Muscle layer of colon (tissue), 2 donors: ENCODE data around the gene KDM4B.
"Not testable (repeated sequence)": the region's sequence is repeated elsewhere in the genome, so short reads cannot be mapped to it uniquely, and the experiment has no call there.

Experiments used
- H3K27ac ChIP-seq: one replicate; pipeline ENCODE4 v1.7.0; 2013; ENCODE audit warnings: low read depth, mild to moderate bottlenecking, low read length, moderate library complexity
- H3K27me3 ChIP-seq, 2 donors: one replicate each; pipeline ENCODE4 v1.7.0; 2013; ENCODE audit warnings: low read length in 2 of 2, mild to moderate bottlenecking in 2 of 2; ENCODE audit not compliant: insufficient read depth in 2 of 2, control insufficient read depth in 1 of 2
- H3K36me3 ChIP-seq: one replicate; pipeline ENCODE4 v1.7.0; 2013; ENCODE audit warnings: mild to moderate bottlenecking, low read length; ENCODE audit not compliant: insufficient read depth
- H3K4me1 ChIP-seq: one replicate; pipeline ENCODE4 v1.7.0; 2013; ENCODE audit warnings: mild to moderate bottlenecking, low read length; ENCODE audit not compliant: insufficient read depth
- H3K4me3 ChIP-seq, 2 donors: one replicate each; pipeline ENCODE4 v1.7.0; 2013; ENCODE audit warnings: low read length in 2 of 2, low read depth in 1 of 2, mild to moderate bottlenecking in 1 of 2, moderate library complexity in 1 of 2
- H3K9ac ChIP-seq: one replicate; pipeline ENCODE4 v1.7.0; 2013; ENCODE audit warnings: low read length
- H3K9me3 ChIP-seq: one replicate; pipeline ENCODE4 v1.7.0; 2013; ENCODE audit warnings: mild to moderate bottlenecking, low read length
- donor health status: abdominal sarcoma.
- donor health status: Adenocarcinoma of cecum.

The KDM4B gene

DNA sequence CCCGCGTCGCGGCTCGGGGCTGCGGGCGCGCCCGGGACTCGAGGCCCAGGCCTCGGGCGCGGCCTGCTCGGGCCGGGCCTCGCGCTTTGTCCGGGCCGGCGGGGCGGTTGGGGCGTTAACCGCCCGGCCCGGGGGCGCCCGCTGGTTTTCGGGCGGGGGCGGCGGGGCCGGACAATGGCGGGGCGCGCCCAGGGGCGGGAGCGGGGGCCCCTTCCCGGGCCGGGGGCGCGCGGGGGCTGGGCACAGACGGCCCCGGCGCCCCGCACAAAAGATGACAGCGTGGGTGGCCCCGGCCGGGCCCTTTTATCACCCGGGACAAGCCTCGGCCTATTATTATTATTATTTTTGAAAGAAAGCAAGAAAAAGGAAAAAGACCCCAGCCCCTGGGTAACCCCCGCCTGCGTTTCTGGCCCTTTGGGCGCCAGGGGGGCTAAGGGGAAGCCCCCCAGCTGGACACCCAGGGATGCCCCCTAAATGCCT is 419 bp downstream of the KDM4B start:
- Histone ChIP-seq H3K27ac (peak overlapping the region; percentile 71), H3K4me3 (peak overlapping the region; percentile 57 to 75), H3K9me3 (no peaks in the 10 kb centered on the region), H3K27me3 (no peaks in the 10 kb centered on the region), H3K36me3 (no peaks in the 10 kb centered on the region), H3K9ac (peak overlapping the region; percentile 40), H3K4me1 (peaks cover 30% of the 10 kb centered on the region)

DNA sequence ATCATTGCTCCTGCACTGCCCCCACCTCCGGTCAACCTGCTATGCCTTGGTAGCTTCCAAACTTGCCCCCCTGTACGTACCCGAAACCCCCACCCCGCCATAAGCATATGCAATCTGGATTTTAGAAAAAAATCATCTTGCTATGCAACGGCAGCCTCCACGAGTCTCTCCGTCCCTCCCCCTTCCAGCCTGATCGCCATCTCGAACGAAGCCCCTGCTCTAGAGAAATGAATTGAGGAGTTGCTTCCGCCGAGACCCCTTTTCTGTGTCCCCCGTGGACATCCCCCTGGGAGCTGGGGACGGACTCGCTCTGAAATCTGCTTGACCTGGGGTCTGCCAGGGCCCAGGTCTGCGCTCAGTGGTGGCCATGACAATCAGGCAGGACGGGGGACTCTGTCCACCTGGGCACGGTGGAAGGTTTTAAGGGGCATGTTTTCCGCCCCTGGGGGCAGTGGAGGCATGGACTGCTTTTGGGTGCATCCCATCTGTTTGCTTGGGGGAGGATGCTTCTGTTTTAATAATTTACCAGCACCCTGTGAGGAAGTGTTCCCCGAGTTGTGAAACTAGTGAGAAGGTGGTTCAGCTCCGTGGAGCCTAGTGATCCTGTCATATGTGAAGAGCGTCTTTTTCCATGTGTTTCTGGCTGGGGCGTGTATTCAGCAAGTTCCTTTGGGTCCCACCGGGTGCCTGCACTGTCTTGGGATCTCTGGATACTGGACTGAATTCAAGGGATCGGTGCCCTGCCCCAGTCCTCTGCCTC is 1.0 kb downstream of the KDM4B start:
- peaks cover 30% of the 10 kb centered on the region for H3K4me1 ChIP-seq
- H3K9ac ChIP-seq = peak overlapping the region; percentile 40
- peak overlapping the region; percentile 71 for H3K27ac ChIP-seq
- H3K36me3 ChIP-seq = no peaks in the 10 kb centered on the region
- H3K4me3 ChIP-seq = peak overlapping the region; percentile 57 to 75
- H3K27me3 ChIP-seq = no peaks in the 10 kb centered on the region
- no peaks in the 10 kb centered on the region for H3K9me3 ChIP-seq

DNA sequence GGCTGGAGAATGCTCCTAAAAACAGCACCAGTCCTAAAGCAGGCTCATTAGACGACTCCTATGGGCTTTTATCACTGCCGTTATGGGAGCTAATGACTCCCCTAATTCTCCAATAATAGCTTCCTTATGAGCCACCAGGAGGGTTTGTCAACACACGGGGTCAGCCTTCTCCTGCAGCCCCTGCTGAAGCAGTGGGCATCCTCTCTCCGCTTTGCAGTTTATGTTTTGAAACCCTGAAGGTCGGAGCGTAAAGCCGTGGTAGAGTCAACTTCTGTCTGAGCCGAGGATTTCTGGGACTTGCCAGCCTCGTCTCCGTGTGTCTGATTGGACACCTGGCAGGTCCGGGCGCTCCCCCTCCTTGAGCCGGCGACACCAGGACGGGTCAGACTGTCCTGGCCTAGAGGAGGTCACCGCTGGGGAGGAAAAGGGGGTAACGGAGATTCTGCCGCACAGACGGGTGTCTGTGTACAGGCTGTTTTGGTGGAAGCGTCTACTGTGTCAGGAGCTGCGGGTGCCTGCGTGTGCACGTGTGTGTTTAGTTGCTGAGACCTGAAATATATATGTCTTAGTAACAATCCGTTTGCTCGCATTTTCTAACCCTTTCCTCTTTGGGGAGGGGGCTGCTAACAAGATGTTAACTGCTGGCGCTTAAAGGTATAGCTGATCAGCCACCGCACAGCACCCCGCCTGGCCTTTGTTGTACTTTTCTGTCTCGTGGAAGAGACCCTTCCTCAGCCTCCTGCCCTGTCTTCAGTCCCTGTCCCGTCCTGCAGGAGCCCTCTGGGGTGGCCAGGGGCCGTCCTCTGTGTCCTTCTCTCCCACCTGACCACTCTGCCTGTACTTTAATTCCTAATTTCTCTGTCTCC is 1.9 kb downstream of the KDM4B start:
- peaks cover 36% of the 10 kb centered on the region for H3K4me1 ChIP-seq
- H3K27me3 ChIP-seq = no peaks in the 10 kb centered on the region
- peak overlapping the region; percentile 71 for H3K27ac ChIP-seq

DNA sequence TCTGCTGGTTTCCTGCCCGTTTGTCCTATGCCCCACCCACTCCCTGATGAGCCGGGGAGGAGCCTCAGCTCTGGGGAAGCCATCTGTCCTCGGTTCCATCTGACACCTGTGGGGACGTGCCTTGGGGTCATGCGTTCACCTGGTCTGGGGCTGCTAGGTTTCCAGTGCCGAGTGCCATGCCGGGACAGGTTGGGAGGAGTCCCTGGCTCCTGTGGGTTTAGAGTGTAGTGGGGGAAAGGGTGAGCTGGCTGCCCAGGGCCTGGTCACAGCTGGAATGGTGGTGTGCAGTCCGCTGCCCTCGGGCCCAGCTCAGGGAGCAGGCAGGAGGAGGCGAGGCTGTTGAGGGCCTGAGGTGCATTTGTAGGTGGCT is 2.5 kb downstream of the KDM4B start:
- Histone ChIP-seq H3K4me3 (peak overlapping the region; percentile 13 to 57), H3K36me3 (no peaks in the 10 kb centered on the region), H3K9ac (no peak overlapping the region), H3K27ac (peak overlapping the region; percentile 71), H3K9me3 (no peaks in the 10 kb centered on the region), H3K27me3 (no peaks in the 10 kb centered on the region), H3K4me1 (peaks cover 41% of the 10 kb centered on the region)

More for the DNA sequence above, 1.9 kb downstream of the KDM4B start:
- peak overlapping the region in 1 of 2 donors; percentile 57 for H3K4me3 ChIP-seq
- H3K9ac ChIP-seq = peak overlapping the region; percentile 40
- H3K36me3 ChIP-seq = no peaks in the 10 kb centered on the region
- H3K9me3 ChIP-seq = no peaks in the 10 kb centered on the region

DNA sequence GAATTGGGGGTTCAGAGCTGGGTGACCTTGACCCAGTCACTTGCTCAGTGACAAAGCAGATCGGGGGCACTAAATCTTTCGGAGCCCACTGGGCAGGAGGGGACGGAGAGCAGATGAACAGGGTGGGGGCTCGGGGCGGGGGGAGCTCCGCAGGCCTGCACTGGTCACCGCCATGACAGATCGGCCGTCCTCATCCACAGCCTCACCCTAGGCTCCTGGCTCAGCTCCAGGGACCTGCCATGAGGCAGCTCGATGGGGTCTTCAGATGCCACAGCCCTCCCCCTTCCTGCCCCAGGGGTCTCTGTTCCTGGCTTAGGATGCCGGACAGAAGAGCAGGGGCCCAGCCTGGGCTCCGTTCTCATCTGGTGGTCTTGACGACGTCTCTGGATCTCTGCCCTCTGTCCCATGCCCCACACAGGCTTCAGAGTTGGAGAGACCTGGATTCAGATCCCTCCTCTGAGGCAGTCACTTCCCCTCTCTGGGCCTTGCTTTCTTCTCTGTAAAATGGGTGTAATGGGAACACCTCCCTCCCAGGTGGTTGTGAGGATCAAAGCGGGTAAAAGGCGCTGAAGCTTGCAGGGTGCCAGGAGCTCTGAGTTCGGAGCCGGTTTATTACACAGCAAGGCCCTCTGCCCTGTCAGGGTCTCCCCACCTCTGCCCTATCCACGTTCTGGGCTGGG is 3.0 kb downstream of the KDM4B start:
- Histone ChIP-seq H3K4me1 (peaks cover 47% of the 10 kb centered on the region), H3K9me3 (no peaks in the 10 kb centered on the region), H3K27me3 (no peaks in the 10 kb centered on the region), H3K36me3 (no peaks in the 10 kb centered on the region), H3K9ac (no peak overlapping the region), H3K4me3 (peak overlapping the region in 1 of 2 donors; percentile 13), H3K27ac (no peak overlapping the region)

DNA sequence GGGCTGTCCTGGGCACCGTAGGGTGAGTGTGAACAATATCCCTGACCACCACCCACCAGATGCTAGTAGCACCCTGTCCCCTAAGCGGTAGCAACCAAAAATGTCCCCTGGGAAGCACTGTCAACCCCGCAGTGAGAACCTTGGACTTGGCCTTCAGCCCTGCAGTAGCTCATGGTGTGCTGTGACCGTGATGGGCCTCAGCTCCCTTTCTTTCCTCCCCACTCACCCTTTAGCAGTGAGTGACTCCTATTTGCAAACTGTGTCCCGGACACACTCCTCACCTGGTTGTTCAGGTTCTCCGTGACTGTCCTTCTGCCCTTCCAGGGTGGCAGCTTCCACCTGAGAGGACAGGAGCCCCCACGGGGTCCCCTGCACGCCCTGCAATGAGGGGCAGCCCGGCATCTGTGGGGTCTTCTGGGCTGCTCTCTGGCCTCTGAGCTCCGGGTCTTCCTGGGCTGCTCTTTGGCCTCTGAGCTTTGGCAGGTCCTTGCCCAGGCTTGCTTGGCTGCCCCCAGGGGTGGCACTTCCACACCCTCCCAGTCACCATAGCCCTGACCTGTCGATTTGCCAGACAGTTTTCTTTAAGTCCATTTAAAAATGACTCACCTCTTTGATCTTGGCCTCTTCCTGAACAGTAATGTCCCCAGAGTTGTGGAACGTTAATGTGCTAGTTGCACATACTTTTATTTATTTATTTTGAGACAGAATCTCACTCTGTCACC is 3.8 kb downstream of the KDM4B start:
- Histone ChIP-seq H3K4me1 (peaks cover 54% of the 10 kb centered on the region), H3K9me3 (no peaks in the 10 kb centered on the region), H3K36me3 (no peaks in the 10 kb centered on the region), H3K9ac (no peak overlapping the region), H3K4me3 (no peak overlapping the region), H3K27me3 (no peaks in the 10 kb centered on the region), H3K27ac (no peak overlapping the region)

DNA sequence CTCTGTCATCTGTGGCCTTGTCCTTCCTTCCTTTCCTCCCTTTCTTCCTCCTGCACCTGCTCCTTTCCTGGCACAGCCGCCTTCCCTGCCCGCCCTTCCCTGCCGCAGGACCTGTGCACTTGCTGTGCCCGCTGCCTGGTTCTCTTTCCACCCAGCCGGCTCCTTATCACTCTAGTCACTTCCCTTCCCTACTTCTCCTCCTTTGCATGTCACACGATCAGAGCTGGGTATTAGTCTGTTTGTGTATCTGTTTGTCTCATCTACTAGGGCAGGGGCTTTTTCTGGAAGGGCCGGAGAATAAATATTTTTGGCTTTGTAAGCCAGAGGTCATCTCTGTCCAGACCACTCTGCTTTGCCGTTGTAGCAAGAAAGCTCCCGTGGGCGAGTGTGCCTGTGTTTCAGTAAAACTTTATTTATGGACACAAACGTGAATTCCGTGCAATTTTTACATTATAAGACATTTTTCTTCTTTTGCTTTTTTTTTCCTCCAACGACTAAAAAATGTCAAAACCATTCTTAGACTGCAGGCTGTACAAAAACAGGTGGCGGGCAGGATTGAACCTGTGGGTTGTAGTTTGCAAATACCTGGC is 6.1 kb downstream of the KDM4B start:
- H3K4me1 ChIP-seq = peaks cover 64% of the 10 kb centered on the region
- no peak overlapping the region for H3K9ac ChIP-seq
- H3K36me3 ChIP-seq = no peaks in the 10 kb centered on the region
- peak overlapping the region; percentile 61 for H3K27ac ChIP-seq
- H3K4me3 ChIP-seq = no peak overlapping the region
- no peaks in the 10 kb centered on the region for H3K27me3 ChIP-seq
- H3K9me3 ChIP-seq = no peaks in the 10 kb centered on the region

DNA sequence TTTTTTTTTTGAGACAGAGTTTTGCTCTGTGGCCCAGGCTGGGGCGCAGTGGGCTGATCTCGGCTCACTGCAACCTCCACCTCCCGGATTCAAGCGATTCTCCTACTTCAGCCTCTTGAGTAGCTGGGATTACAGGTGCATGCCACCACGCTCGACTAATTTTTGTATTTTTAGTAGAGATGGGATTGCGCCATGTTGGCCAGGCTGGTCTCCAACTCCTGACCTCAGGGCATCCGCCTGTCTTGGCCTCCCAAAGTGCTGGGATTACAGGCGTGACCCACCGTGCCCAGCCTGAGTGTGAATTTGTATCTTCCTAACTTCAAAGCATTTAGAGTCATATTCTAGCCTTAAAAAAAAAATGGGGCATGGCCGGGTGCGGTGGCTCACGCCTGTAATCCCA is 6.7 kb downstream of the KDM4B start:
- not testable (repeated sequence) for H3K36me3 ChIP-seq, H3K4me3 ChIP-seq, H3K9ac ChIP-seq, H3K27me3 ChIP-seq, H3K9me3 ChIP-seq
- H3K27ac ChIP-seq = peak overlapping the region; percentile 61
- peaks cover 57% of the 10 kb centered on the region for H3K4me1 ChIP-seq

DNA sequence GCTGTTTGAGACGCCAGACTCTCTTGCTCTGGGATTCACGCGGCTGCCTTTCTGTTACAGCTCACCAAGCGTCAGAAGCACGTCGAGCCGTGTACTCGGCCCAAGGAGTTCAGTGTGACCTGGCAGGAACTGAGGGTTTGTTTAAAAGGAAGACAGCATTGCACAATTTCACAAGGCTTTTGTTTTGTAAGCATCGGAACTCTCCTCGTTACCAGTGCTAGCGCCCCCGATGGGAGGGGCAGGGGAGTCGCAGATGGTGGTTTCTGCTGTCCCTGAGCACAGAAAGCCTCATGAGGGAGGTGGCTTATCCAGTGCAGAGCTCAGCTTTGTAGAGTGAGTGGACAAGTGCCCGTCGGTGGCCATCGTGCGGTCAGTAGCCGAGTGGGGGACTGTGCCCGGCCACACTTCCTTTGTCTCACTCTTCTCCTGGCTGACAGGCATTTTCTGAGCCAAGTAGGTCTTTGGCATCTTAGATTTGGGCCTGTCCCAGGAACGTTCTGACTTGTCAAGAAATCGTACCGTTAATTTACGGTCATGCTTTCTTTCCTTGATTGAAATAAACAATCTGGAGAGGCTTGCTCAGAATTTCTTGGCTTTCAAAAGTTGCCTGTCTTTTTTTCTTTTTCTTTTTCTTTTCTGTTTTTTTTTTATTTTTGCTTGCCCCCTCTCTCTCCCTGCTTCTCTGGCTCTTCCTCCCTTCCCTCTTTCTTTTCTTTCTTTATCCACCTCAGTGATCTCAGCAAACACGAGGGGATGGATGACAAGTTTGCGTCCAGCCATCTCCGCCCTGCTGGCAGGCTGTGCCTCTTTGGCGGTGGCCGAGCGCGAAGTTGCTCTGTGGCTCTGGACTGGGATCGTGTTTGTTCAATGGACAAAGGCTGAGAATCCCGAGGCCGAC is 7.7 kb downstream of the KDM4B start:
- Histone ChIP-seq H3K4me3 (peak overlapping the region in 1 of 2 donors; percentile 51), H3K36me3 (no peaks in the 10 kb centered on the region), H3K4me1 (peaks cover 47% of the 10 kb centered on the region)

More for the DNA sequence above, 7.7 kb downstream of the KDM4B start:
- no peaks in the 10 kb centered on the region for H3K9me3 ChIP-seq
- H3K9ac ChIP-seq = peak overlapping the region; percentile 25
- no peaks in the 10 kb centered on the region for H3K27me3 ChIP-seq
- H3K27ac ChIP-seq = peak overlapping the region; percentile 86
